Right lobe of liver (tissue), 6 donors: Measurements from ENCODE around the gene CELSR1. TPM values are rescaled to one million over a fixed set of nuclear protein-coding genes. Genes with fewer than 3 reads are reported as not detected.

Experiments used
- ATAC-seq, 4 donors: fragments of 200-7000 bp; cut with Tn5 transposase; one replicate each; pipeline ENCODE4 v1.9.1; 2020; ENCODE audit warnings: mild to moderate bottlenecking in 4 of 4, moderate library complexity in 4 of 4
- DNase-seq, 3 donors: peaks; one replicate each; pipeline ENCODE4 v3.0.0-alpha.2; 2020
- H3K27ac ChIP-seq, 3 donors: fragments of 200-600 bp; one replicate each; pipeline ENCODE4 v1.8.0; 2022
- H3K27me3 ChIP-seq, 2 donors: fragments of 200-600 bp; one replicate each; pipeline ENCODE4 v1.8.0; 2022
- H3K36me3 ChIP-seq, 4 donors: fragments of 200-600 bp; sonication (generic) in 1 of 4; one replicate each; pipeline versions ENCODE4 v1.5.1 to v1.8.0; 2017 to 2022; ENCODE audit warnings: control low read depth in 1 of 4
- H3K4me1 ChIP-seq, 4 donors: fragments of 200-600 bp; sonication (generic) in 1 of 4; one replicate each; pipeline versions ENCODE4 v1.5.1 to v1.8.0; 2017 to 2022; ENCODE audit warnings: control low read depth in 1 of 4
- H3K4me3 ChIP-seq, 3 donors: fragments of 200-600 bp; one replicate each; pipeline ENCODE4 v1.8.0; 2022
- H3K9me3 ChIP-seq, 4 donors: fragments of 200-600 bp; sonication (generic) in 1 of 4; one replicate each; pipeline versions ENCODE4 v1.5.1 to v1.8.0; 2017 to 2022; ENCODE audit warnings: control low read depth in 1 of 4
- POLR2A ChIP-seq: fragments of 450-650 bp; IDR thresholded peaks from one replicate; pipeline ENCODE4 v1.6.1; 2017; ENCODE audit warnings: antibody characterized with exemption, mild to moderate bottlenecking
- WGBS: methylation state at CpG from one replicate; pipeline ENCODE4 v1.1.6; 2018; ENCODE audit warnings: low coverage, low lambda C conversion rate; ENCODE audit not compliant: insufficient coverage; ENCODE audit errors: missing lambda C conversion rate; 5-methylcytosine and 5-hydroxymethylcytosine counted together
- intact Hi-C, 2 donors: fragments of 100-400 bp; cut with DNase I; formaldehyde crosslinking; loops; one replicate each; pipeline versions ENCODE4 v1.11.2 to v1.14.1; 2022
- total RNA-seq, 6 experiments: library from RNA; depleted of rRNA in 2 of 6; stranded (reverse); fragments of >200 nt in 2 of 6; fragmentation: NEBNext Ultra II Directional in 3 of 6; extraction: Animal tissue kit (Norgen Biotek cat#: 25700) in 3 of 6; gene quantifications; one replicate each; pipeline versions ENCODE4 v1.1.0 to v1.2.4, GENCODE V29; 2016 to 2023
- TF ChIP-seq, protein P1 (sequence below), 4 donors: fragments of 200-600 bp in 3 of 4; fragments of 450-650 bp in 1 of 4; IDR thresholded peaks; one replicate each; pipeline versions ENCODE4 v1.5.1 to v1.8.0; 2016 to 2022; ENCODE audit warnings: antibody characterized with exemption in 4 of 4, mild to moderate bottlenecking in 2 of 4
- donor health status: DM: no; HTN: yes; CAD: no.
- donor health status: DM: no; HTN: no; CAD: no.
- donor health status: DM: no; HTN: no; CAD: no.
- donor health status: DM: no; HTN: yes; CAD: no.
- donor health status: DM: no; HTN: yes; CAD: no.

Gene CELSR1
- total RNA-seq, 6 experiments from 2014 or later = 2.9 to 8.2 (median 5.0) TPM

DNA sequence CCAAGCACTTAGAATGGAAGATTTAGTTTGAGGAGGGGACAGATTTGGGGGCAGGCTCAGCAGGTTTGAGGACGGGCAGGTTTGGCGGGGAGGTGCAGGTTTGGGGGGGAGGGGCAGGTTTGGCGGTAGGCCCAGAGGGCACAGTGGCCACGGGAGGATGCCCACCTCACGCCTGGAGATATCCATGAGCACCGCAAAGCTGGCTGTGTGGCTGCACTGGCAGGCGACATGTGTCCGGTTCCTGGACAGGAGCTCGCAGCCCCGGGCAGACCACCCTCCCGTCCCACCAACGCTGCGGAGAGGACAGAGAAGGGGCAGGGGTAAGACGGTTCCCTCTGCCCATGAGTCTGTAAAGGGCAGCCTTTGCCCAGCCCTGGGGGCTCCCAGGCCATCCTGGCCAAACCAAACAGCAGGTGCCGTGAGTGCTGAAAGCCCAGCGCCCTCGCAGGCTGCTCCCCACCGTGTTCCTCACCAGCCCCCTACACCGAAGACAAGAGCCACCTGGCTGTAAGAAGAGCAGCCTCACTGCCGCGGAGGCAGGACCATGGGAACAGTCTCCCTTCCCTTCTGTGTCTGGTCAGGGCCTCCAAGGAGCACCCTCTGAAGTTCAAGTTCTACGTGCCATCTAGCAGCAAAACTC is 158.9 kb downstream of the CELSR1 start:
- DNase-seq (peak; percentile 20 to 64 (median 63)), ATAC-seq (peak in 1 of 4 donors; percentile 4)
- no peaks in the 10 kb centered on the region for H3K36me3 ChIP-seq
- H3K27me3 ChIP-seq = no peaks in the 10 kb centered on the region
- H3K4me1 ChIP-seq = peaks cover 0 to 49% (median 12%) of the 10 kb centered on the region in 4 donors
- intact Hi-C loops = no loop called here
- TF ChIP-seq, protein P1, sequence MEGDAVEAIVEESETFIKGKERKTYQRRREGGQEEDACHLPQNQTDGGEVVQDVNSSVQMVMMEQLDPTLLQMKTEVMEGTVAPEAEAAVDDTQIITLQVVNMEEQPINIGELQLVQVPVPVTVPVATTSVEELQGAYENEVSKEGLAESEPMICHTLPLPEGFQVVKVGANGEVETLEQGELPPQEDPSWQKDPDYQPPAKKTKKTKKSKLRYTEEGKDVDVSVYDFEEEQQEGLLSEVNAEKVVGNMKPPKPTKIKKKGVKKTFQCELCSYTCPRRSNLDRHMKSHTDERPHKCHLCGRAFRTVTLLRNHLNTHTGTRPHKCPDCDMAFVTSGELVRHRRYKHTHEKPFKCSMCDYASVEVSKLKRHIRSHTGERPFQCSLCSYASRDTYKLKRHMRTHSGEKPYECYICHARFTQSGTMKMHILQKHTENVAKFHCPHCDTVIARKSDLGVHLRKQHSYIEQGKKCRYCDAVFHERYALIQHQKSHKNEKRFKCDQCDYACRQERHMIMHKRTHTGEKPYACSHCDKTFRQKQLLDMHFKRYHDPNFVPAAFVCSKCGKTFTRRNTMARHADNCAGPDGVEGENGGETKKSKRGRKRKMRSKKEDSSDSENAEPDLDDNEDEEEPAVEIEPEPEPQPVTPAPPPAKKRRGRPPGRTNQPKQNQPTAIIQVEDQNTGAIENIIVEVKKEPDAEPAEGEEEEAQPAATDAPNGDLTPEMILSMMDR (IDR thresholded peaks at IDR 0.05) = no peak
- no peak for TF ChIP-seq POLR2A
- H3K27ac ChIP-seq = peak overlapping the region; percentile 87 to 96 (median 93)
- WGBS = no CpG with 5 or more reads among the region's 22 CpGs
- no peaks in the 10 kb centered on the region for H3K9me3 ChIP-seq
- peak overlapping the region in 2 of 3 donors; percentile 14 to 52 for H3K4me3 ChIP-seq

DNA sequence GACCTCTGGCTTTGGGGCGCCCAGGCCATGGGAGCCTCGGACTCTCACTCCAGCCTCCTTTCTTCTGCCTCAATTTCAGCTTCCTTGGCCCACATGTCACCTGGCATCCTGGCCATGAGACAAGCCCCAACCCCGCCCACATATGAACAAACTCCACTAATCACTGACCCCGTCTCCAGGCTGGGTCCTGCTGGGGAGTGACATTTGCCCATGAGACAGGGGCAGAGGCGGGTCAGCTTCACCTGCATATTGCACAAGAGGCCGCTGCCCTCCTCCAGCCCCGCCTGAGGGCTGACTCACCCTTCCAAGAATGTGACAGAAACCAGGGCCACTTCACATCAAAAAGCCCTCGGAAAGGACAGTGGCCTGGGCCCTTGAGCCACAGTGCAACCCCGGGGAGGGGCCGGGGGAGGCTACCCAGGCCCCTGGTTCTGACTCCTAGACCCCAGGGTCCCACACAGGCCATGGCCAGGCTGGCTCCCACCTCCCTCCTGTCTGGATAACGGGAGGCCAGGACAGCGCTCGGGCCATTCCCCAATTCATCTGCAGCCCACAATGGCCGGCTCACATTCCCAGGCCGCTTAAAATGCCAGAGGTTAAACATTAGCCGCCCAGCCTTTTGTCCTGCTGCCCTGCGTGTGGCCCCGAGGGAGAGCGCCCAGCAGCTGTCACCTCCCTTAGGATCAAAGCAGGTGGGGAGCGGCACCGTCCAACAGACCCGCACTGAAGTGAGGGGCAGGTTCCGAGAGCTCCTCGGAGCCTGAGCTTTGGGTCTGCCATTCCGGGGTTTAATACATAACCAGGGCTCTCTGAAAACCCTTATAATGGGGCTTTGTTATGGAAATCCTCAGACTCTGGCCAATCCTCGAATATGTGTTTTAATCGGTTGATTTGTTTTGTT is 159.6 kb downstream of the CELSR1 start:
- 25% methylated on average over 7 of the region's 27 CpGs for WGBS
- Histone ChIP-seq H3K36me3 (no peaks in the 10 kb centered on the region), H3K4me1 (peaks cover 0 to 49% (median 12%) of the 10 kb centered on the region in 4 donors), H3K27me3 (no peaks in the 10 kb centered on the region), H3K27ac (peak overlapping the region; percentile 87 to 96 (median 93)), H3K9me3 (no peaks in the 10 kb centered on the region), H3K4me3 (peak overlapping the region in 2 of 3 donors; percentile 14 to 45)
- intact Hi-C loops = no loop called here
- ATAC-seq (peak; percentile 70 to 86 (median 81)), DNase-seq (peak; percentile 87 to 94 (median 93))
- peak; percentile 39 for TF ChIP-seq POLR2A
- TF ChIP-seq, protein P1 (IDR thresholded peaks at IDR 0.05) = no peak

DNA sequence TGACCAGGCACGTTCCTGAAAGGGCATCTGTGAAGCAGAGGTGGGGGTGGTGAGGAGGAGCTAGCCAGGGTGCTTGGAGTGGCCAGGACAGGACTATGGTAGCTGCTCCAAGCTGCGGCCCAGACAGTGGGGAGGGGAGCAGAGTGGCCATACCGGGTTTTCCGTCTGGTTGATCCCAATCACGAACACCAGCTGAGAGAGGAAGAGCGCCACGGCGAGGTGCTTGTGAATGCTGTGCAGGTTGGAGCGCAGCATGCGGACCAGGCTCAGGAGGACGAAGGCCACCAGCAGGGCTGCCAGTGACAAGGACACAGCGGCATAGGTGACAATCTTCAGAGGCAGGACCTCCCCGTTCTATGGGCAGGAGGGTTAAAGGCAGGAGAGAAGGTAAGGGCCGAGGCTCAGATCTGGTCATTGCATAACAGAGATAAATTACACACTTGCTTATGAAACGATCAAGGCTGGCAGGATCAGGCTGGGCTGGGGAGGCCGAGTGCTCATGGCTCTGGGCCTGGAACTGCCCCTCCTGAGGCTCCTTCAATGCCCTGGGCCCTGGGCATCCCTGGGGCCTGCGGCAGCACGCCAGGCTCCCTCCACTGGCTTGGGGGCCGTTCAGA is 160.4 kb downstream of the CELSR1 start:
- H3K27ac ChIP-seq = peak overlapping the region; percentile 50 to 96 (median 93)
- H3K9me3 ChIP-seq = no peaks in the 10 kb centered on the region
- ATAC-seq (peak; percentile 19 to 57 (median 54)), DNase-seq (peak in 2 of 3 donors; percentile 24 to 77)
- WGBS = 29% methylated on average over 9 of the region's 19 CpGs
- peak overlapping the region in 2 of 3 donors; percentile 5 to 45 for H3K4me3 ChIP-seq
- H3K36me3 ChIP-seq = no peaks in the 10 kb centered on the region
- intact Hi-C loops = no loop called here
- TF ChIP-seq, protein P1 (IDR thresholded peaks at IDR 0.05) = peak in 2 of 4 donors; percentile 5 to 12
- TF ChIP-seq POLR2A = no peak
- H3K27me3 ChIP-seq = no peaks in the 10 kb centered on the region
- H3K4me1 ChIP-seq = peaks cover 0 to 49% (median 12%) of the 10 kb centered on the region in 4 donors

DNA sequence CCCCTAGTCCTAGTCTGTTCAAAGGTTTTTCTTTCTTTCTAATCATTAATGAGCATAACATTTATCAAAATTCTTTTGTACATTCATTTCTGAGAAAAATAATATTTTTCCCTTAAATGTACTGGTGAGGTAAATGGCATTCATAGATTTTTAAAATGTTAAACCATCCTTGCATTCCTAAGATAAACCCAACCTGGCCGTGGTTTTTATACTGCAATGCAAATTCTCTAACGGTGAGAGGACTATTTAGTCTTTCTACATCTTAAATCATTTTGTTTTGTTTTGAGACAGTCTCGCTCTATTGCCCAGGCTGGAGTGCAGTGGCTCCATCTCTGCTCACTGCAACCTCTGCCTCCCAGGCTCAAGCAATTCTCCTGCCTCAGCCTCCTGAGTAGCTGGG is 161.3 kb downstream of the CELSR1 start:
- 94% methylated on average over 3 of the region's 3 CpGs for WGBS
- Histone ChIP-seq H3K9me3 (no peaks in the 10 kb centered on the region), H3K27me3 (no peaks in the 10 kb centered on the region), H3K4me3 (peak overlapping the region in 1 of 3 donors; percentile 45), H3K36me3 (no peaks in the 10 kb centered on the region), H3K4me1 (peaks cover 0 to 54% (median 12%) of the 10 kb centered on the region in 4 donors), H3K27ac (peak overlapping the region in 2 of 3 donors; percentile 93 to 96)
- no peak for TF ChIP-seq POLR2A
- TF ChIP-seq, protein P1 (IDR thresholded peaks at IDR 0.05) = no peak
- intact Hi-C loops = no loop called here
- ATAC-seq (no peak), DNase-seq (no peak)
